KBM-7 (cell line): ENCODE data around the gene ARPC4.
A peak's percentile ranks its signal among the peaks of the same experiment; 100 is the strongest.
"Not testable (repeated sequence)": the region's sequence is repeated elsewhere in the genome, so short reads cannot be mapped to it uniquely, and the experiment has no call there.

Source experiments
- DNase-seq: peaks from one replicate; pipeline ENCODE4 v3.0.0-alpha.2; 2015
- in situ Hi-C: fragments of 300-500 bp; cut with MboI; formaldehyde crosslinking; loops from 2 replicates; pipeline ENCODE4 v1.14.3; 2020; ENCODE audit warnings: low sequenced_read_pairs, low pct_unique_long_range_greater_than_20kb, mixed read lengths

The ARPC4 gene

DNA sequence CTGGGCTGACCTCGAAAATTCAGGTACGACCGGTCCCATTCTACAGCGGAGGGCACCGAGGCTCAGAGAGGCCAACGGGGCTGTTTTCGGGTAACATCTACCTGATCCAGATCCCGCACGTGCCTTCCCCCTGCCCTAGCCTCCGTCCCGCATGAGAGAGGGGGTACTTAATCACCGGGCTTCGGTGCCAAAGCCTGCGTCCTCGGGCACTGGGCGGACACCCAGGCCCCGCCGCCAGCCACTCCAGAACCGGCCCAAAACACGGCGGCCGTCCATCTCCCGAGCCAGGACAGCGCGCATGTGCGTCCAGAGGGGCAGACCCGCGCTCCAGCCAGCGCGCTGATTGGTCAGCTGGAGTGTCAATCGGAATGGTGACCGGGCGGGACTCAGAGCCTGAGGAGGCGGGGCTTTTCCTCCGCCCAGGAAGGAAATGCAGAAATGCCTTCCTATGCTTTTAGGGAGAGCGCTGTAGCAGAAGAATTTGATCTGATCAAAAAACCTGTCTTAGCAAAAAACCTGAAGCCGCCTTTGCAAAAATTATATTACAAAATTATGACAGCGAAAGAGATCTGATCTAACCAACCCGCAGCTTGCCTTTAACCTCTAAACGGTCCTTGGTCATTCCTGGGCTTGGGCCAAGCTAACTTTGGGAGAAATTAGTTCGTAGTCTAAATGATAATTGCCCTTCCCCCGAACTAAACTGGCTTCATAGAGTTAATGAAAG, 51.0 kb downstream of the ARPC4 start, which contains the start of gene RPUSD3:
Gene RPUSD3, minus strand, starts transcription at position 294 of the 724 bp plus-strand sequence. Its CDS starts 18 bp downstream, at position 276.
- in situ Hi-C loops = no loop called here

DNA sequence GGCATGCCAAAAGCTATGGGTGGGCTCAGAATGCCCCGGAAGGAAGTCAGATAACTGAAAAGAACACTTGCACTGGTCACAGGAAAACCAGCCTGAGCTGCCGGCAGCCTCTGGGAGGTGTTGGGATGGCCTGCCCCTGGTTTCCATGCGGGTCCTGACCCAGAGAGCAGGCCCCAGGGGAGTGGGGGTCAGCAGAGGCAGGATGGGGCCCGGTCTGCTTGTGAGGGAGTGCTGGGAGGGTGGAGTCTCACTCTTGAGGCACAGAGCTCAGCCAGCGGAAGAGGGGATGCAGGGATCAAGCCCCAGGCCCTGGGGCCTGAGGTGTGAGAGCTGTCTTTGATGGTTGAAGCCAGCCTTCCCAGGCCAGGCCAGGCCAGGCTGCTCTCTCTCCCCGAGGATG, 53.3 kb downstream of the ARPC4 start:
- in situ Hi-C loops = no loop called here
- no peak for DNase-seq

More for the DNA sequence above, 51.0 kb downstream of the ARPC4 start, which contains the start of gene RPUSD3:
- peak; percentile 95 for DNase-seq

DNA sequence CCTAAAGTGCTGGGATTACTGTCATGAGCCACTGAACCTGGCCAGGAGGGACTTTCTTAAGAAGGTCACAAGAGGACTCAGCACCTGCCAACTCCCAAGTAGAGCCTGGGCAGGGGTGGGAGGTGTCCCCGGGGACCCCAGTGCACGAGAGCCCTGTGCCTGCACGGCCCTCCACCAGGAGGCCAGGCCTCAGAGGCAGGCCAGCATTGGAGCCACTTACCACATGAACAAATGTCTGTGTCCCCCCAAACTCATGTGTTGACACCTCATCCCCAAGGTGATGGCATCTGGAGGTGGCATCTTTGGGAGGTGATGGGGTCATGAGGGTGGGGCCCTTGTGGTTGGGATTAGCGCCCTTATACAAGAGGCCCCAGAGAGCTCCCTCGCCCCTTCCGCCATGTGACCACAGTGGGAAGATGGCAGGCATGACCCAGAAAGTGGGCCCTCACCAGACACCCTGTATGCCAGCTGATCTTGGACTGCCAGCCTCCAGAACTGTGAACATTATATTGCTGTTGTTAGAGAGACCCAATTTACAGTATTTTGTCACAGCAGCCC, 54.1 kb downstream of the ARPC4 start:
- no peak for DNase-seq
- in situ Hi-C loops = no loop called here

DNA sequence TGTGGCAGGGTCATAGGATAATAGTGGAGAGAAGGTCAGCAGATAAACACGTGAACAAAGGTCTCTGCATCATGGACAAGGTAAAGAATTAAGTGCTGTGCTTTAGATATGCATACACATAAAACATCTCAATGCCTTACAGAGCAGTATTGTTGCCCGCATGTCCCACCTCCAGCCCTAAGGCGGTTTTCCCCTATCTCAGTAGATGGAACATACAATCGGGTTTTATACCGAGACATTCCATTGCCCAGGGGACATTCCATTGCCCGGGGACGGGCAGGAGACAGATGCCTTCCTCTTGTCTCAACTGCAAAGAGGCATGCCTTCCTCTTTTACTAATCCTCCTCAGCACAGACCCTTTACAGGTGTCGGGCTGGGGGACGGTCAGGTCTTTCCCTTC, 55.0 kb downstream of the ARPC4 start:
- in situ Hi-C loops, DNase-seq: not testable (repeated sequence)

DNA sequence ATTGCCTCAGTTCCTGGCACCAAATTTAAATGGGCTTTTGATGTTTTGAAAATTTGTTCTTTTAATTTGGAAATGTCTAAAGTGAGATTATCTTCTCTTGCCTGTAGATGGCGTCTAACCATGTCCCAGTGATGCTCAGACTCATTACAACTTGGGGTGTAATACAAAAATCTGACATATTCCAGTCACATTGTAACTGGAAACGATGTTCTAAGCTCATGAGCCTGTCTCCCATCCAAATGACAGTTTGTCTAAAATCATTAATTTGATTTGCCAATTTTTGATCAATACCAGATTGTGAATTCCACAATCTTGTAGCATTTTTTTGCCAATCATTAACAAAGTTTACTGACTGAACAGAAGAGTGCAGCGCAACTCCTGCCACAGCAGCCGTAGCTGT, 56.0 kb downstream of the ARPC4 start:
- in situ Hi-C loops = not testable (repeated sequence)
- peak; percentile 38 for DNase-seq

DNA sequence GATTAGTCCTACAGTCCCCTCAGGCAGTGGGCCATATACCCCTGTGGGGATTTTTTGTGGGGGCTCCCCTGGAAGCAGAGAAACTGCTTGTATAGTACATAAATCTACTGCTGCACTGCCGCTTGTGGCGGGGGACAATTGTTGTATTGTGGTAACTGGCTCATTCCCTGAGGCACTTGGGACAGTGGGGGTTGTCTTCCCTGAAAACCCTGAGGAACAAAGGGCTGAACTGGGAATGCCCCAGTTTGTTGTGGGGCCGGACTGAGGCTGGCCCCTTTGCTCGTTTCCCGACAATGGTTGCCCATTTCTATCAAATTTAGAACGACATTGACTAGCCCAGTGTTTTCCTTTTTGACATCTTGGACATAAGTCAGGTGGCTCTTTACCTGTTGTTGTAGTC, 58.5 kb downstream of the ARPC4 start:
- DNase-seq, in situ Hi-C loops: not testable (repeated sequence)

DNA sequence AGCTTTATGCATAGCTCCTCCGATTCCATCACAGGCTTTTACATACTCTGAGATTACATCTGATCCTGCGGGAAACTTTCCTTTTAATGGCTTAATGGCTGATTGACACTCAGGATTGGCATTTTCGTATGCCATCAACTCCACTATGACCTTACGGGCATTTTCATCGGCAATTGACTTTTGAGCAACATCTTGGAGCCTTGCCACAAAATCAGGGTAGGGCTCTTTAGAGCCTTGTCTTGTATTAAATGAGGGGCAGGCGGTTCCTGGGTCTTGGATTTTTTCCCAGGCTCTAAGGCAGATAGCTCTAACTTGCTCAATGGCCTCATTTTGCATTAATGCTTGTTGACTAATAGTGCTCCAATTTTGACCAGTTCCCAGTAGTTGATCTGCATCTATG, 59.0 kb downstream of the ARPC4 start:
- in situ Hi-C loops, DNase-seq: not testable (repeated sequence)

DNA sequence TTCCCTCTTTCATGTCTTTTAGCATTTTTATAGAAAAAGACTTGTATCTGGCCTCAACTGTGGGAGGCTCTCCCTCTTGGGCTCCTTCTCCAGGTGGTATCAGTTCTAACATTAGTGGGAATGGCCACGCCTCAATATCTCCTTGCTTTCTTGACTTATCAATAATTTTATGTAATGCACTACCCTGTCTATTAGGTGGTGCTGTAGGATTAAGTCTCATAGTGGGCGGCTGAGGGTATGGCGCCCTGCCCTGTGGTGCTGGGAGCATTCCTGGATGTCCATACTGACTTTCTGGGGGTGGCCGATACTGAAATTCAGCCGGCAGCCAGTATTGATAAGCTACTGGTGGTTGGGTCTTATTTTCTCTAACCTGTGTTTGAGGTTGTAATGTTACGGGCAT, 59.6 kb downstream of the ARPC4 start:
- no peak for DNase-seq
- in situ Hi-C loops = no loop called here

DNA sequence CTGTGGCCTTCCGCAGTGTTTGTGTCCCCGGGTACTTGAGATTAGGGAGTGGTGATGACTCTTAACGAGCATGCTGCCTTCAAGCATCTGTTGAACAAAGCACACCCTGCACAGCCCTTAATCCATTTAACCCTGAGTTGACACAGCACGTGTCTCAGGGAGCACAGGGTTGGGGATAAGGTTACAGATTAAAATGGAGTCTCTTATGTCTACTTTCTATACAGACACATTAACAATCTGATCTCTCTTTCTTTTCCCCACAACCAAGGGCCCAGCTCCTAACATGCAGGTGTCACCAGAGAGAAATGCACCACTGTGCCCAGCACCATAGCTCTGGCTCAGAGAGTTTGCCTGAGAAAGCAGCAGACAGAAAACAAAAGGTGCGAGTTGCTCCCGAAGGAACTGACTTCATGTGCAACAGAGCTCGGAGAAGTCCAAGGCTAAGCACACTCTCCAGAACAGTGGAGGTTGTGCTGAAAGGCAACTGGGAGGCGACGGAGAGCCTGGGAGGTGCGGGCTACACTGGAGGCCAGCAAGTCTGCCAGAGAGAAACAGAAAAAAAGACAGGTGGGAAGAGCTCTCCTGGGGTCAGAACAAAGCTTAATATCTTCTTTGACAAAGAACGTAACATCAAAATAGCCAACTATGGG, 61.5 kb downstream of the ARPC4 start:
- in situ Hi-C loops, DNase-seq: not testable (repeated sequence)

DNA sequence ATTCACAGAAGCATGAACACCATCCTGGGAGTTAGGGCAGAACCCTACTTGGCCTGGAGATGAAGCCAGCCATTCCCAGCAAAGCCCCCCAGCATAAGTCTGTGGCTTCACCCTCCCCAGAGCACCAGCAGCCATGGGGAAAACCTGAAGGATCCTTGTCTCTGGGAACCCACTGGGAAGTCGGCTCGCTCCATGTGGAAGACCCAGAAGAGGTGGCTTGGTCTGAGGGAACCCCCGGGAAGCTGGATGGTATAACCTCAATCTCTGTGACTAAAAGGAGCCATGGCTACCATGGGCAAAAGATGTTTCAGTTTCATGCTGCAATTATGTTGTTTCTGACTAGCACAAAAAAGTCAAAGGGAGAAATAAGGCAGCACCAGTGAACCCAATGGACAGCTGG, 62.7 kb downstream of the ARPC4 start:
- in situ Hi-C loops = no loop called here
- DNase-seq = no peak
